K562 (cell line): Measurements from ENCODE around the gene LRCH1. TPM values are rescaled to one million over a fixed set of nuclear protein-coding genes. Genes with fewer than 3 reads are reported as not detected.
A peak's percentile ranks its signal among the peaks of the same experiment; 100 is the strongest.

Experiments
- FOSL1 ChIP-seq: fragments of 200-800 bp; sonication (Bioruptor generic); conservative IDR thresholded peaks from 2 replicates; pipeline ENCODE4 v1.6.1; 2016; ENCODE audit warnings: missing genetic modification characterization, missing compliant biosample characterization
- HMBOX1 ChIP-seq: sonication (generic); IDR thresholded peaks from 2 replicates; pipeline ENCODE4 v1.6.1; 2016
- HNRNPLL ChIP-seq: fragments of 200-400 bp; formaldehyde crosslinking; IDR thresholded peaks from 2 replicates; pipeline ENCODE4 v1.6.1; 2017; ENCODE audit warnings: low read length, low read depth, mild to moderate bottlenecking; ENCODE audit not compliant: poor library complexity, severe bottlenecking
- KDM4B ChIP-seq, 2 experiments: fragments of 450-650 bp in 1 of 2; sonication (generic) in 1 of 2; IDR thresholded peaks; 2 replicates each; pipeline ENCODE4 v1.6.1; 2016 to 2017; ENCODE audit warnings: borderline replicate concordance in 2 of 2, antibody characterized with exemption in 1 of 2, low read depth in 1 of 2, mild to moderate bottlenecking in 1 of 2
- KLF6 ChIP-seq: fragments of 250-450 bp; sonication (Bioruptor Pico); IDR thresholded peaks from 2 replicates; pipeline ENCODE4 v1.4.0; 2020; ENCODE audit warnings: mild to moderate bottlenecking, moderate library complexity, borderline replicate concordance
- MTA3 ChIP-seq: fragments of 450-650 bp; formaldehyde crosslinking; IDR thresholded peaks from 2 replicates; pipeline ENCODE4 v1.6.1; 2017; ENCODE audit warnings: mild to moderate bottlenecking, borderline replicate concordance
- POLR2B ChIP-seq: fragments of 450-650 bp; IDR thresholded peaks from 2 replicates; pipeline ENCODE4 v1.6.1; 2018; ENCODE audit warnings: low read depth; ENCODE audit not compliant: partially characterized antibody
- RBM17 ChIP-seq: fragments of 200-400 bp; formaldehyde crosslinking; IDR thresholded peaks from 2 replicates; pipeline ENCODE4 v1.6.1; 2017; ENCODE audit warnings: low read depth, mild to moderate bottlenecking, low read length, borderline replicate concordance
- THRAP3 ChIP-seq: fragments of 450-650 bp; IDR thresholded peaks from 2 replicates; pipeline ENCODE4 v1.6.1; 2016; ENCODE audit warnings: mild to moderate bottlenecking, inconsistent platforms, borderline replicate concordance
- VEZF1 ChIP-seq: fragments of 200-800 bp; sonication (Bioruptor generic); IDR thresholded peaks from 2 replicates; pipeline ENCODE4 v1.6.1; 2017; ENCODE audit warnings: missing genetic modification characterization, missing compliant biosample characterization
- YY1 ChIP-seq, 3 experiments: IDR thresholded peaks; 2 replicates each; pipeline ENCODE4 v1.6.1; 2011; ENCODE audit warnings: low read length in 2 of 3, mild to moderate bottlenecking in 2 of 3, moderate library complexity in 2 of 3, borderline replicate concordance in 1 of 3, control low read depth in 1 of 3, low read depth in 1 of 3; ENCODE audit not compliant: insufficient read depth in 3 of 3, insufficient replicate concordance in 2 of 3, control insufficient read depth in 1 of 3, insufficient read length in 1 of 3; ENCODE audit errors: extremely low read depth in 1 of 3
- ZFP36 ChIP-seq: fragments of 150-350 bp; IDR thresholded peaks from 2 replicates; pipeline ENCODE4 v1.6.1; 2018; ENCODE audit warnings: low read length, low read depth; ENCODE audit not compliant: partially characterized antibody
- ZNF274 ChIP-seq: IDR thresholded peaks from 2 replicates; pipeline ENCODE4 v1.6.1; 2011; ENCODE audit warnings: low read depth, mild to moderate bottlenecking, low read length, moderate library complexity, borderline replicate concordance
- ZNF449 ChIP-seq: fragments of 250-450 bp; sonication (Bioruptor Pico); IDR thresholded peaks from 2 replicates; pipeline ENCODE4 v1.8.0; 2022; ENCODE audit warnings: moderate library complexity, mild to moderate bottlenecking, inconsistent platforms
- ZSCAN29 ChIP-seq: fragments of 450-650 bp; IDR thresholded peaks from 2 replicates; pipeline ENCODE4 v1.6.1; 2017
- polyA plus RNA-seq, 8 experiments: library from polyadenylated mRNA; depleted of rRNA in 4 of 8; stranded (reverse) in 5 of 8; unstranded in 3 of 8; fragments of >200 nt; fragmentation: Nextera tagmentation in 2 of 8; fragmentation: Illumina TruSeq in 1 of 8; extraction: Ambion mirVana in 2 of 8; extraction: Trizol in 1 of 8; gene quantifications; 2 replicates each; pipeline versions ENCODE4 v1.2.1 to v1.2.3, GENCODE V29; 2011 to 2014; ENCODE audit warnings: inconsistent platforms in 1 of 8, missing spikeins in 1 of 8
- total RNA-seq, 7 experiments: library from RNA; depleted of rRNA in 6 of 7; stranded (reverse); fragments of >200 nt in 6 of 7; fragmentation: Illumina TruSeq in 2 of 7; extraction: Trizol in 2 of 7; gene quantifications; 2 replicates each; pipeline versions ENCODE4 v1.2.1 to v1.2.3, GENCODE V29; 2011 to 2021; ENCODE audit warnings: low replicate concordance in 1 of 7

Gene LRCH1
- total and polyA plus RNA-seq, 9 of the 15 experiments (the other 6 are each of a cell fraction or from before 2014, with no cell fraction given): 1.1 to 6.8 (median 3.7) TPM

GRCh38 chr13:46552889-46553520, at the start of gene LRCH1 (continued):
- TF ChIP-seq HMBOX1 (no peak), ZNF274 (no peak), KDM4B (IDR thresholded peaks at IDR 0.05; ENCODE audit: borderline replicate concordance in 2 of 2, low read depth in 1 of 2) (0 out of 4 replicates have a peak, but pooled peaks of 1 of the 2 experiments have one; percentile 44), THRAP3 (no peak), ZNF449 (CRISPR knock-in tag) (no peak), RBM17 (no peak), VEZF1 (CRISPR knock-in tag) (peak; percentile 96), POLR2B (no peak), MTA3 (no peak), KLF6 (CRISPR knock-in tag) (no peak), YY1 (IDR thresholded peaks at IDR 0.05; ENCODE audit: borderline replicate concordance in 1 of 3, control insufficient read depth in 1 of 3, extremely low read depth in 1 of 3, insufficient read depth in 3 of 3, insufficient read length in 1 of 3, insufficient replicate concordance in 2 of 3, low read depth in 1 of 3, low read length in 2 of 3) (peak in 2 of 3 experiments; percentile 61 to 78), HNRNPLL (peak; percentile 71), ZSCAN29 (no peak), FOSL1 (no peak), ZFP36 (peak; percentile 83)
